Tibial nerve (tissue), 4 donors: Measurements from ENCODE around the gene CHSY3.

Source experiments
- EP300 ChIP-seq, 2 donors: sonication (generic); formaldehyde crosslinking; IDR thresholded peaks; one replicate each; pipeline ENCODE4 v1.6.1; 2017; ENCODE audit warnings: antibody characterized with exemption in 2 of 2, mild to moderate bottlenecking in 1 of 2
- POLR2A ChIP-seq, 2 donors: fragments of 450-650 bp; IDR thresholded peaks; one replicate each; pipeline ENCODE4 v1.6.1; 2017; ENCODE audit warnings: antibody characterized with exemption in 2 of 2, mild to moderate bottlenecking in 2 of 2, moderate library complexity in 2 of 2
- TF ChIP-seq, protein P1 (sequence below), 5 experiments: fragments of 200-600 bp in 3 of 5; fragments of 450-650 bp in 2 of 5; sonication (generic) in 3 of 5; IDR thresholded peaks; one replicate each; pipeline ENCODE4 v1.5.1; 2016 to 2019; ENCODE audit warnings: antibody characterized with exemption in 5 of 5, mild to moderate bottlenecking in 3 of 5, moderate library complexity in 2 of 5

DNA sequence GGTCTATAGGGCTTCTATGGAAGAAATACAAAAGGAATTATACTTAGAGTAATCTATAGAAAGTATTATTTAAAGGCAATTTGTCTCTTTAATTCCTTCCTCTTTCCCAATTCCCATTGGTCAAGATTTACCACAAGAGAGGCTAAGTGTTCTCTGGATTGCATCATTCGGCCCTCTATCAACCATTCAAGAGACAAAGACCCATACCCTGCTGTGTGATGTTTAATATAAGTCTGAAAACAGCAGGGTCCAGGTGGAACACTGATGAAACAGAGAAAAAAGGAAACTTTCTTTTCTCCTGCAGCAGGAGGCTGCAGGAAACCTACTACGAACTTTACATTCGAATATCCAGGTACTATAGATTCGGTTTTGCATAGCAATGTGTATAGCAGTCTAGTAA lies 323.4 kb downstream of the CHSY3 start:
- TF ChIP-seq, protein P1, sequence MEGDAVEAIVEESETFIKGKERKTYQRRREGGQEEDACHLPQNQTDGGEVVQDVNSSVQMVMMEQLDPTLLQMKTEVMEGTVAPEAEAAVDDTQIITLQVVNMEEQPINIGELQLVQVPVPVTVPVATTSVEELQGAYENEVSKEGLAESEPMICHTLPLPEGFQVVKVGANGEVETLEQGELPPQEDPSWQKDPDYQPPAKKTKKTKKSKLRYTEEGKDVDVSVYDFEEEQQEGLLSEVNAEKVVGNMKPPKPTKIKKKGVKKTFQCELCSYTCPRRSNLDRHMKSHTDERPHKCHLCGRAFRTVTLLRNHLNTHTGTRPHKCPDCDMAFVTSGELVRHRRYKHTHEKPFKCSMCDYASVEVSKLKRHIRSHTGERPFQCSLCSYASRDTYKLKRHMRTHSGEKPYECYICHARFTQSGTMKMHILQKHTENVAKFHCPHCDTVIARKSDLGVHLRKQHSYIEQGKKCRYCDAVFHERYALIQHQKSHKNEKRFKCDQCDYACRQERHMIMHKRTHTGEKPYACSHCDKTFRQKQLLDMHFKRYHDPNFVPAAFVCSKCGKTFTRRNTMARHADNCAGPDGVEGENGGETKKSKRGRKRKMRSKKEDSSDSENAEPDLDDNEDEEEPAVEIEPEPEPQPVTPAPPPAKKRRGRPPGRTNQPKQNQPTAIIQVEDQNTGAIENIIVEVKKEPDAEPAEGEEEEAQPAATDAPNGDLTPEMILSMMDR (IDR thresholded peaks at IDR 0.05), result no peak
- TF ChIP-seq POLR2A (IDR thresholded peaks at IDR 0.05) (no peak), EP300 (IDR thresholded peaks at IDR 0.05) (no peak)
